Stimulated activated CD4-positive, alpha-beta T cell treated with anti-CD3 and anti-CD28 coated beads, TNF-alpha, amount 100 ng/mL, for 24 hours (primary cell): Measurements from ENCODE around the gene ATL2.
"Not testable (repeated sequence)": the region's sequence is repeated elsewhere in the genome, so short reads cannot be mapped to it uniquely, and the experiment has no call there.

Experiments
- DNase-seq, 3 experiments: peaks; one replicate each; pipeline ENCODE4 v3.0.0-alpha.2; 2020; ENCODE audit warnings: low read depth in 3 of 3

The ATL2 gene

DNA sequence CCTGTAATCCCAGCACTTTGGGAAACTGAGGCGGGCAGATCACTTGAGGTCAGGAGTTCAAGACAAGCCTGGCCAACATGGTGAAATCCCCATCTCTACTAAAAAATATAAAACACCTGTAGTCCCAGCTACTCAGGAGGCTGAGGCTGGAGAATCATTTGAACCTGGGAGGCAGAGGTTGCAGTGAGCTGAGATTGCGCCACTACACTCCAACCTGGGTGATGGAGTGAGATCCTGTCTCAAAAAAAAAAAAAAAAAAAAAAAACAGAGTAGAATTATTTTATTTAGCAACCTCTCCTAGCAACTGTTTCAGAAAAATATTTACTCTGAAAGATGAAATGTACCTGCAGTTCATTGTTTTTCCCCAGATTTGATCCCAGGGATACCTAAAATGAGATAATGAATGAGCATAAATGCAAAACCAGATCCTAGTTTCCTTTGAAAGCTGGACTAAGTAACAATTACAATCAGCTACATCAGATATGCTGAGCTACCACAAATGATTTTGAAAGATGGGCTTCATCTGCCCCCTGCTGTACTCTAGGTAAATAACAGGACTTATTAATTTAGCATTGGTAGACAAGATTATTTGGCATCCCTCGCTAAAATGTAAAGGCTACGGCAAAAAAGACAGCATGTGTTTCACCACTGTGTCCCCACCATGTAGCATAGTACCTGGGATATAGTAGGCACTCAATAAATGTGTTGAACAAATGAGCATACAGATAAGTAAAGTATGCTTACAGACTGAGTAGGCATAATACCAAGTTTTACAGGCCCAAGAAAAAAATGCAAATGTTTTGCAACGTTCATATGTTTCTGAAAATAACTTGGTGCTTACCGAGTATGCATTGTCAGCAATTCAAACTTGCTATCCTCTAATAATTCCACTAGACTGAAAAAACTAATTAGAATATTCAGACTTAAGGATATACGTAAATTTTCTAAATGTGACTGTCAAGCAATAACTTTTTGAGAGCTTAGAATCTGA lies 102.5 kb downstream of the ATL2 start:
- DNase-seq = peak in 1 of 3 experiments; percentile 17

DNA sequence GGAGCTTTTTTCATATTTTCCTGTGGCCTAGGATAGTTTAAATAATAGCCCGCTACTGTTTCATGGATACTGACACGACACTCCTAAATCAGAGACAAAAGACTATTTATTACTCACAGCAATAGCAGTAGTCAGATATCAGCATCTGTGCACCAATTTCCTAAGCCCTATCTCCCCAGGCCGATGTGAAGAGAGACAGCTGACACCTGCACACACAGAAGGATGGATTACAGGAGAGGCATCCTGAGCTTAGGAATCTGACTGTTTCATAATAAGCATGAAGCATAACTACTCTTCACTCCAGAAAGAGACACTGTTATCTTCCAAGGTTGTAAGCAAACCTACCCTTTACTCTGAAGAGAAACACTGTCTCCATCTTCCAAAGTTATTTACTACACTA lies 105.4 kb downstream of the ATL2 start:
- DNase-seq = no peak

DNA sequence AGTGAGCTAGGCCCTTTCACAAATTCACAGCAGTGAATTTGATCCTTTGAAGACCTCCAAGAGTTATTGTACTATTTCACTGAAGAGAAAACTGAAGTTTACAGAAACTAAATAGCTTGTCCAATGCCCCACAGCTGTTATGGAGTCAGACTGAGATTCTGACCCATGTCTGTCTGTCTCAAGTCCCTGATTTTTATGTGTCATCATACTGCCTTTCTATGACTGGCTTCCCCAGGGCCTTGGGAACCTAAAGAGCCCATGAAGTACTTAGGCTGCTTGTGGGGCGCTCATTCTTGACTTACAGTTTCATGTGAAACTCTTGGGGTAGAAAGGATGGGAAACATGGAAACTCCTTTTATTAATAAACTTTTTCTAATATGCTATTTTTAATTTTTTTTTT lies 107.7 kb downstream of the ATL2 start:
- no peak for DNase-seq

DNA sequence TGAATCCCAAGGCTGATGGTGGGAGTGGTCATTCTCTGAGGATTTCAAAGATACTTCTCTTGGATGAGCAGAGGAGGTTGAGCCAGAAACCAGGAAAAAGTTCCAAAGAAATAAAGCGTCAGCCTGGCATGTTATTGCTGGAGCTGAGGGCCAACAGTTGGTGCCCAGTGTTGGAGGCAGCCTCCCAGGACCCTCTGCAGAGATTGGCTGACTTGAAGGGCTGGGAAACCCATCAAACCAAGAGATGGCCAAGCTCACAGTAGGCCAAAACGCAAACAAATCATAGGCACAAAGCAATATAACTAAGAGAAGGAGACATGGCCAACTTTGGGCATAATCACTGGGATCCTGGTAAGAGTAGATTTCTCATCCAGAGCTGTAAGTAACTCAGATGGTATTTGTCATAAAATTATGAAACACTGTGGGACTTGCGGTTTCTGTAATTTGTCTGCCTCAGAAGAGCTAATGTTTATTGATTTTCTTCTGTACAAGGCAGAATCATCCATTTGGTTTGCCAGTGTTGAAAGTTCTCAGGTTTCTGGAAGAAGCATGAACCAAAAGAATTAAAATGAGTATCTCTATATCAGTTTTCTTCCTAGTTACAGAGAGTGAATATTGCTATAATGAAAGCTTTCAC lies 108.3 kb downstream of the ATL2 start:
- DNase-seq = no peak

DNA sequence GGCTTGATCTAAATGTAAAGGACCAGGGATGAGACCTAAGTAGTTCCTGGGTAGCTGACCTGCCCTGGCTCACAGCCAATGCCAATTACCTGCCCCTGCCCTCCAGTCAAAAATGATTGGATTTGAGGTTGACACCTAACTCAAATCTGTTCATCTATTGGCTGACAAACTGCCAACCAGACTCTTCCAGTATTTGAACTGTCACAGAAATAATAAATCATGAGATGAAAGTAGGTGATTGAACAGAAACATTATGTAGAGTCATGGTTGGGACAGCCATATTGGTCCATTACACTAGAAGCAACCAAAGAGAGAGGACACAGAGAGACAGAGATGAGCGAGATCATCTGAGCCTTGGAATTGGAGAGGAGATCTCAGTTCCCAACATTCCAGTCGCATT lies 109.1 kb downstream of the ATL2 start:
- DNase-seq = no peak

DNA sequence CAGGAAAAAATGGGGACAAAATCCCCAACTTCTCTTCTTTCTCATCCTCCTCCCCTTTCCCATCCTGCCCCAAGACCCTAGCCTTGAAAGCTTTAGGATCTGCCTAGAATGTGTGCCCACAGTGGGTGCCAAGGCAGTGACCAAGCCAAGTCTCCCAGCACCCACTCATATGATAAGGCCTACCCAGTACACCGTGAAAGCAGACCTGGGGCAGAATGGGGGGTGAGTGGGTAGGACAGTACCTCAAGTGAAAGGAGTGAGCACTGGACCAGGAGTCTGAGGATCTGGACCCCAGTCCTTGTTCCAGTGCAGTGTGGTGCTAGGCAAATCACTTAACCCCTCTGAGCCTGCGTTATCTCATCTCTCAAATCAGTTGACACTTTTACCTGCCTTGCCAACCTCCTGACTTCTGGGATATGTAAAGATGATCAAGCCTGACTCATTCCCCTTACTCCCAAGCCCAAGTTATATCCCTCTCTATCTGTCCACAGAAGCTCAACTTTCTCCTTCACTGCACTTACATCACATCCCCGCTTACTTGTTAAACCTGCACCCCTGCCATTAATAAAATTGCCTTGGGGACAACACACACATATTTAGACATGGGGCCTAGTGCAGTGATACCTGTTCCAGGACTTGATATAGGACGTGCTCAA lies 109.7 kb downstream of the ATL2 start:
- DNase-seq = no peak

DNA sequence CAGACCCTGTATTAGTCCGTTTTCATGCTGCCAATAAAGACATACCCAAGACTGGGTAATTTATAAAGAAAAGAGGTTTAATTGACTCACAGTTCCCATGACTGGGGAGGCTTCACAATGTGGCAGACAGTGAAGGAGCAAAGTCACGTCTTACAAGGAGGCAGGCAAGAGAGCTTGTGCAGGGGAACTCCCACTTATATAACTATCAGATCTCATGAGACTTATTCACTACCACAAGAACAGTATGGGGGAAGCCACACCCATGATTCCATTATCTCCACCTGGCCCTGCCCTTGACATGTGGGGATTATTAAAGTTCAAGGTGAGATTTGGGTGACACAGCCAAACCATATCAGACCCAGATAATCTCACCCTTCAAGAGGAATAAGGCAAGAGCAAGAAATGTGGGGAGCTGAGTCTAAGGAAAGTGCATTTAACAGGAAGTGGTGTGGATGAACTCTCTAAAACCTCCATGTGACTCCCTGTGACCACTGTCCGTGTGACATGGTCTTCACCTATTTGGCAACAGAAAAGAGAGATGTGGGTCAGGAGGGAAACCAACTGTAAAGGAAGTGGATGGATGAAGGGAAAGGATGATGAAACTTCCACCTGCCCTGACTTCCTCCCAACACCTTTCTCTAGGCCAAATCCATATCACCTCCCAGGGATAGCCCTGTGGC lies 110.6 kb downstream of the ATL2 start:
- no peak for DNase-seq

DNA sequence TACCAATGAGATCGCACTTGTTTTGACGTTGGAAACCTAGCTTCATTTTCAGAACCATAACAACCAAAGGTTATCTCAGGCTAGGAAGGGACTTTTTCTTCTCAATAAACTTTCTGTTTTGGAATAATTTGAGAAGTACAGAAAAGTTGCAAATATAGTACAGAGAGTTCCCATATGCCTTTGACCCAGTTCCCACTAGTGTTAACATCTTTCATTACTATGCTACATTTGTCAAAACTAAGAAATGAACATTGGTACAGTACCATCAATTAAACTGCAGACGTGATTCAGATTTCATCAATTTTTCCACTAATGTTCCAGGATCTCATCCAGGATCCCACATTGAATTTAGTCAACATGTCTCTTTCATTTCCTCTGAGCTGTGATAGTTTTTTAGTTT lies 111.6 kb downstream of the ATL2 start:
- DNase-seq = no peak

DNA sequence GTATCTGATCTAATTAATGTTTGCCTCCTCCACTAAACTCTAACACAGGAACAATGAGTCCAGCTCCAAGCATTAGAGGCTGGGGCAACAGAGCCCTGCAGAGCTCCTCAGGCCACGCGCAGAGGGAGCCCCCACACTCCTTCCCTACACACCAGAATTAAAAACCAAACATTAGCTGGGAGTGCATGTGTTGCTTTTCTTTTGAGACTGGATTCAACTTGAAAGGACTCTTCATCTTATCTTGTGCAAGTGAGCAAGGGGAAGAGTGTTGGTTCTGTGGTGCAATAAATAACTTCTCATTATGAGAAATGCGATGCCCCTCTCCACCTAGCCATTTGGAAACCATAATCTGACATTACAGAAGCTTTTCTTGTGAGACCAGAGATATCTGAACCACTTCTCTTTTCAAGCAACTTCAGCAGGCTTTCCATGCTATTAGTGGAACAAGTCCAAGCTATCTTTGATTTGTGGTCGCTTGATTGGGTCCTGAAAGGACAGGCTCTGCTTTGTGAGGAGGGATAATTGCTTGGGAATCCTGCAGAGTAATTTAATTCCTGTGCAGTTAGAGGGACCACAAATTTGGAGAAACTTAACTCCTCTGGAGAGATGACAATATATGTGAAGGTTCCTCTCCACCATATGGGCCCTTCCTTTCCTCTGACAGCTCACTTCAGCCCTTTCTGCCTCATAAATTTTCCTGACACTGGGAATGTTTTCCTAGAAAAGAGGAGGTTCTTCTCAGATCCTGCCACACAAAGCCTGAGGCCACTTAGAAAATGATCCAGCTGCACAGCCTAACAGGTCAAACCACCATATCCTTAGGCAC lies 112.5 kb downstream of the ATL2 start:
- no peak for DNase-seq

DNA sequence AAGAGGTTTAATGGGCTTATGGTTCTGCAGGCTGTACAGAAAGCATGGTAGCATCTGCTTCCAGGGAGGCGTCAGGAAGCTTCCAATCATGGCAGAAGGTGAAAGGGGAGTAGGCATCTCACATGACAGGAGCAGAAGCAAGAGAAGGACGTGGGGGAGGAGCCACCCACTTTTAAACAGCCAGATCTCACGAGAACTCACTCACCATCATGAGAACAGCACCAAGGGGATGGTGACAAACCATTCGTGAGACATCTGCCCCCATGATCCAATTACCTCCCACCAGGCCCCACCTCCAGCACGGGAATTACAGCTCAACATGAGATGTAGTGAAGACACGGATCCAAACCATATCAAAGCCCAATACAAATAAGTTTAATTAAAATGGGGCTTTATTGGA lies 113.8 kb downstream of the ATL2 start:
- no peak for DNase-seq

DNA sequence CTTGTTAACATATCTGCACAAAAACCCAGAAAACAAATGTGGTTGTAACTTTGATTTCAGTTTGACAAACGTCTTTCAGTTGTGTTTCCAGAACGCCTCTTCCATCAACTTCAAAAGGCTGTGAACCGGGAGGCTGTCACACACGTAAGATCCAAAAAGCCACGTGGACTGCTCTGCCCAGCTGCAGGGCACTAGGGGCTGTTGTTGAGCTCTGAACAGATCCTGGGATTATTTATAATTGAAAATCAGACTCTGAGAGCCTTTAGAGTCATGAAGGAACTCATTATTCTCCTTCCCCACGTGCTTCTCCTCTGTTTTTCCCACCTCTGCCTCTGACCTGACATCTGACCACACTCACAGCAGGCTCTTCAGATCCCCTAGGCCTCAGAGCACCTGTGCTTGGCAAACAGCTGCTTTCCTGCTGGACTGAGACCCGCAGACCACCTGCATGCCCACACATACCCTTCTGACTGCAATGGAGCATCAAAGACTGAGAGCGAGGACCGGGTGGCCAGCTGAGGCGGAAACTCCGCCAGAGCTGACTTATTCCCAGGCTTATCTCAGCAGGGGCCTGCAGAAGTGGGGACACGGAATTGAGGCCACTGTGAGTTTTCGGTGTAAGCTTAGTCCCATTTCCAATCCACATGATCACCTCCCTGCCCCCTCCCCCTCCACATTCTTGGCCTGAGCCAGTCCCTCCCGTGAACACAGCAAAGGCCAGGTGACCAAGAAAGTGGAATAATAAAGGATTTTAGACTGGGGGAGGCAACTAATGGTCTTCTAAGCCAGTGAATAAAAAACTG lies 114.8 kb downstream of the ATL2 start:
- DNase-seq = peak in 1 of 3 experiments; percentile 40

DNA sequence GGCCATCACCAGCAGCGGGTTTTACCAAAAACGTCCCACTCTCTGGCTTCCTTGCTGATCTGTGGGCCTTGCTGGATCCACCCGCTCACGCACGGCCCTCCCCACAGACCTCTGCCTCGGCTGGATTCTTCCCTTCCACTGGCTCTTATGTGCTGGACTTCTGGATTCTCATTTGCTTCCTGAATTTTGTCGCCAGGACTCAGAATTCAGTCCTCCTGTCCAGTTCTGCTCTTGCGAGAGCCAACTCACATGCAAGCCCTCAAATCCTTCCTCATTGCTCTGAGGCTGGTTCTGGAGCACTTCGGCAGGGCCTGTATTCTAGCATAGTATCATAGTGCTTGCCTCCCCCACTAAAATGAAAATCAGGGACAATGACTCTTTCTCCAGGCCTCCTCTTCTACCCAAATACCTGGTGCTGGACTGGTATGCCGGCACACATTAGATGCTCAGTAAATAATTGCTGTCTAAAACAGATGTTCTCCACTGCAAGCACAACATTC lies 115.5 kb downstream of the ATL2 start:
- DNase-seq = no peak

DNA sequence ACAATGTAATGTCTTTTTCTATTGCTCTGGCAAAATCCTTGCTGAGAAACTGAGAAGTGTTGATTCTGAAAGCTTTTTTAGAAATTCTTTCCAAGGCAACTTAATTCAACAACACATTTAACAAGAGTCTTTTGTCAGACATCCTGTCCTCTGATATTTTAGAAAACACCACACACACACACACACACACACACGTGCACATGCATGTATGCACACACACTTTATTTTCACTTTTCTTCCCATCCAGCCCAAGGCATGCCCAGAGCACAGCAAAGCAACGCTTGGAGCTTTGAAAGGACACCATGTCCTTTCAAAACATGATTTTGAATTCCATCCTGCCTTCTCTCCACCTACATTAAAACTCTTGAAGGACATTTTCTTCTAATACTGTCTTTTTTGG lies 116.1 kb downstream of the ATL2 start:
- DNase-seq = no peak

DNA sequence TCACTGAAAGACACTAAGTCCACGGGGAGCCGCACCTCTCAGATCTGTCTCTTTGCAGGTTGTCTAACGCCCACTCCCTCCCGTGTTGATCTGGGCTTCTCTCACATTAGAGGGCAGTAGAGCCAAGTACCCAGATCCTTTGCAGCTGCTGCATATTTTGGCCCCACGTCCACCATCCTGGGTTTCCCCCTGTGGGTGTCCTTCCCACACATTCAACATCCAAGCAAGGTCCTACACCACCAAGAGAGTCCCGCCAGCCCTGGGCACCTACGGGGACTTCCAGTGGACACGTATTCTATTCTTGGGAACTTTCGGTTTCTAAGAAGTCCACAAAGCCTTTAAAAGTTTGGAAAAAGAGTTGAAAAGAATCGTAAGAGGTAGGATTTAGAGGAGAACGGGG lies 116.6 kb downstream of the ATL2 start:
- peak in 1 of 3 experiments; percentile 7 for DNase-seq

DNA sequence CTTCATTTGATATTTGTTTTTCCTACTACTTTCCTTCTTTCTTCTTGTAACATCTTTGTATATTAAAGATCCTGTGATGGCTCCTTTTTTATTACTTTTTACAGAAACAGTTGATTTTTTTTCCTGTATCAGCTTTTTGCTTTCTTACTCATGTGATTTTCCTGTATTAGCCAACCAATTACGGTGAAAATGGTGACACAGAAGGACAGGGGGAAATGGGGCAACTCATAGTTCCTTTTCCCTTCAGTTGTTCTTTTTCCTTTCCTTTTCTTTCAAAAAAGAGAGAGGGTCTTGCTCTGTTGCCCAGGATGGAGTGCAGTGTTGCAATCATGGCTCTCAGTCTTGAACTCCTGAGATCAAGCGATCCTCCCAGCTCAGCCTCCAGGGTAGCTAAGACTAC lies 117.8 kb downstream of the ATL2 start:
- no peak for DNase-seq

DNA sequence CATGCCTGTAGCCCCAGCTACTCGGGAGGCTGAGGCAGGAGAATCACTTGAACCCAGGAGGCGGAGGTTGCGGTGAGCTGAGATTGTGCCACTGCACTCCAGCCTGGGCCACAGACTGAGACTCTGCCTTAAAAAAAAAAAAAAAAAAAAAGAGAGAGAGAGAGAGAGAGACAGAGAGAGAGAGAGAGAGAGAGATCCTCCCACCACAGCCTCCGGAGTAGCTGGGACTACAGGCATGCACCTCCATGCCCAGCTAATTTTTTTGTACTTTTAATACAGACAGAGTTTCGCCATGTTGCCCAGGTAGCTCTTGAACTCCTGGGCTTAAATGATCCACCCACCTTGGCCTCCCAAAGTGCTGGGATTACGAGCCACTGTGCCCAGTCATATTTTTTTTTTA lies 119.4 kb downstream of the ATL2 start:
- not testable (repeated sequence) for DNase-seq

DNA sequence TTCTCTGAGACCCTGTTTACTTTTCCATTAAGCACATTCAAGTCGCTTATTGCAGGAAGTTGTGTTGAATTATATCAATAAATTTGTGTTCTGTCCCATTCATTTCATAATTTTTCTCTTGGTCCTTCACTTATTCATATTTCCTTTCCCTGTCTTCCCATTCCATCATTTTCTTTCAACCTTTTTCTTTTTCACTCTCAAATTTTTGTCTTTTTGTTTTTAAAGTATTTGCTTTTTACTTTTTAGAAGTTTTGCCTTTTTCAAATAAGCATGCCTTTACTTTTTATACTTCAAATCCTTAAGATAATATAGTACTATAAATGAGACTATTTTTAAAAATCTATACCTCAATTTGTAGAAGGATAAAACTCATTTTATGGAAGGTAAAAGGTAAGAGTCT lies 120.5 kb downstream of the ATL2 start:
- no peak for DNase-seq

DNA sequence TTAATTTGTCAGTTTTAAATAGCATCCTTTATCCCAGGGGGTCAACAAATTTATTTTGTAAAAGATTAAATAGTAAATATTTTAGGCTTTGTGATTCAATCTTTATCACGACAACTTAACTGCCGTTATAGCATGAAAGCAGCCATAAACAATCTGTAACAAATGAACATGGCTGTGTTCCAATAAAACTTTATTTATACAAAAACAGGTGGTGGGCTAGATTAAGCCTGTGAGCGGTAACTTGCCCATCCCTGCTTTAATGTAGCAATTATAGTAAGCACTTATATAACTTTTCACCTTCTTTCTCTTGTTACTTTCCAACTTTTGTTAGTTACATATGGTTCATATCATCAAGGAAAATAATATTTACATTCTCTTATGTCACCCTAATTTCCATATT lies 121.9 kb downstream of the ATL2 start:
- DNase-seq = no peak

DNA sequence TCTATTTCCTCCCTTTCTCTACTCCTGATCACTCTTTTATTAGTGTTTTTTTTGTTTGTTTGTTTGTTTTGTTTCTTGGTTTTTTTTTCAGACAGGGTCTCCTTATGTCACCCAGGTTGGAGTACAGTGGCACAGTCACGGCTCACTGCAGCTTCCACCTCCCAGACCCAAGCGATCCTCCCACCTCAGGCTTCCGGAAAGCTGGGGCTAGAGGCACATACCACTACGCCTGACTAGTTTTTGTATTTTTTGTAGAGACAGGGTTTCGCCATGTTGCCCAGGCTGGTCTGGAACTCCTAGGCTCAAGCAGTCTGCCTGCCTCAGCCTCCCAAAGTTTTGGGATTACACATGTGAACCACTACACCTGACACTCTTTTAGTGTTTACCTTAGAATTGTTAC lies 122.3 kb downstream of the ATL2 start:
- no peak for DNase-seq

DNA sequence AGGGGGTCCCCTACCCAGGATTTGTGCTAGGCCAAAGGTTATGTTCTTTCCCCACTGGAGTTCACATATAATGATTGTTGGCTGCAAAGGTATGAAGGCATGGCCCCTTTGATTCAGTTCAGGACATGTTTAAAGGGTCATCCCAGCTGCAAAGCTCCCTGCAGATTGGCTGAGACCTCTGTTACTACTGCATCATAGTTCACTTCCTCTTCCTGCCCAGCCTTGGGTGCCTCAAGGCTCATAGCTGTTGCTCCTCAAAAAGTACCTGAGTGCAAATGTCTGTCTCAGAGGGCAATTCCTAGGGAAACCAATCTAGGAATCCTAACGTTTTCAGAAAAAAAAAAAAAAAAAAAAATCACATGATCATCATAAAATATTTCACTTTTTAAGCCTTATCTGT lies 125.1 kb downstream of the ATL2 start:
- no peak for DNase-seq
